Measurements from ENCODE around the gene FXYD1. TPM values are rescaled to one million over a fixed set of nuclear protein-coding genes. Genes with fewer than 3 reads are reported as not detected.

FXYD1 gene
- total and polyA plus RNA-seq, 2 of the 8 experiments (the other 6 are each of a cell fraction or from before 2014, with no cell fraction given) = 1.6 to 8.1 TPM

- TF ChIP-seq, protein P1, sequence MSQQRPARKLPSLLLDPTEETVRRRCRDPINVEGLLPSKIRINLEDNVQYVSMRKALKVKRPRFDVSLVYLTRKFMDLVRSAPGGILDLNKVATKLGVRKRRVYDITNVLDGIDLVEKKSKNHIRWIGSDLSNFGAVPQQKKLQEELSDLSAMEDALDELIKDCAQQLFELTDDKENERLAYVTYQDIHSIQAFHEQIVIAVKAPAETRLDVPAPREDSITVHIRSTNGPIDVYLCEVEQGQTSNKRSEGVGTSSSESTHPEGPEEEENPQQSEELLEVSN (IDR thresholded peaks at IDR 0.05) = peak; percentile 16; the same call in 1 of the 2 replicates
- TF ChIP-seq CTCF (IDR thresholded peaks at IDR 0.05; ENCODE audit: control extremely low read depth in 1 of 3, insufficient read depth in 1 of 3, low read depth in 1 of 3, low read length in 3 of 3) (peak in 1 of 3 experiments; percentile 3; a peak in 1 of 4 replicates), POLR2AphosphoS5 (IDR thresholded peaks at IDR 0.05; ENCODE audit: low read depth, low read length) (no peak), SP4 (IDR thresholded peaks at IDR 0.05; ENCODE audit: low read length) (no peak), RNF2 (IDR thresholded peaks at IDR 0.05; ENCODE audit: borderline replicate concordance, low read depth, low read length, missing control alignments, poor library complexity, severe bottlenecking) (no peak), TAF7 (optimal IDR thresholded peaks at IDR 0.05; ENCODE audit: borderline replicate concordance, low read depth, low read length) (no peak), CTBP2 (IDR thresholded peaks at IDR 0.05; ENCODE audit: borderline replicate concordance, insufficient read depth, insufficient read length, low read length) (peak; percentile 80), GTF2F1 (IDR thresholded peaks at IDR 0.05; ENCODE audit: borderline replicate concordance, low read depth, low read length) (no peak), SAP30 (IDR thresholded peaks at IDR 0.05; ENCODE audit: insufficient read depth, insufficient replicate concordance, low read length) (peak; percentile 76), SIN3A (conservative IDR thresholded peaks at IDR 0.05 in 1 of 2, IDR thresholded peaks at IDR 0.05 in 1 of 2; ENCODE audit: low read depth in 1 of 2, low read length in 2 of 2) (0 out of 4 replicates have a peak, but pooled peaks of 1 of the 2 experiments have one; percentile 31), TAF1 (IDR thresholded peaks at IDR 0.05; ENCODE audit: low read depth, low read length) (peak; percentile 12; the same call in 1 of the 2 replicates), KDM1A (IDR thresholded peaks at IDR 0.05; ENCODE audit: borderline replicate concordance, low read length) (no peak), TBP (IDR thresholded peaks at IDR 0.05; ENCODE audit: low read depth, low read length) (peak; percentile 35; the same call in 1 of the 2 replicates), BACH1 (IDR thresholded peaks at IDR 0.05; ENCODE audit: low read length) (no peak)
- TF ChIP-seq, protein P2, sequence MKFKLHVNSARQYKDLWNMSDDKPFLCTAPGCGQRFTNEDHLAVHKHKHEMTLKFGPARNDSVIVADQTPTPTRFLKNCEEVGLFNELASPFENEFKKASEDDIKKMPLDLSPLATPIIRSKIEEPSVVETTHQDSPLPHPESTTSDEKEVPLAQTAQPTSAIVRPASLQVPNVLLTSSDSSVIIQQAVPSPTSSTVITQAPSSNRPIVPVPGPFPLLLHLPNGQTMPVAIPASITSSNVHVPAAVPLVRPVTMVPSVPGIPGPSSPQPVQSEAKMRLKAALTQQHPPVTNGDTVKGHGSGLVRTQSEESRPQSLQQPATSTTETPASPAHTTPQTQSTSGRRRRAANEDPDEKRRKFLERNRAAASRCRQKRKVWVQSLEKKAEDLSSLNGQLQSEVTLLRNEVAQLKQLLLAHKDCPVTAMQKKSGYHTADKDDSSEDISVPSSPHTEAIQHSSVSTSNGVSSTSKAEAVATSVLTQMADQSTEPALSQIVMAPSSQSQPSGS (IDR thresholded peaks at IDR 0.05; ENCODE audit: low read length) = no peak
These were observed 16.1 kb downstream of the FXYD1 start, which contains the start of gene FXYD5 (continued) for GRCh38 chr19:35154525-35155406.

Data from H1 (cell line).